HepG2 (cell line): Measurements from ENCODE around the gene ZBTB7C. TPM values are rescaled to one million over a fixed set of nuclear protein-coding genes. Genes with fewer than 3 reads are reported as not detected.

Experiments
- CSRNP1 ChIP-seq: sonication (generic); formaldehyde crosslinking; IDR thresholded peaks from 2 replicates; pipeline ENCODE4 v1.8.1; 2023; ENCODE audit warnings: mild to moderate bottlenecking, missing genetic modification reagents
- DMTF1 ChIP-seq: sonication (generic); formaldehyde crosslinking; IDR thresholded peaks from 2 replicates; pipeline ENCODE4 v1.4.0; 2020; ENCODE audit warnings: mild to moderate bottlenecking, missing genetic modification reagents
- HIC2 ChIP-seq: sonication (generic); formaldehyde crosslinking; IDR thresholded peaks from 2 replicates; pipeline ENCODE4 v1.9.0; 2022; ENCODE audit warnings: low read depth, missing genetic modification reagents
- HOMEZ ChIP-seq: IDR thresholded peaks from 2 replicates; pipeline ENCODE4 v1.6.1; 2016; ENCODE audit warnings: low read depth
- MAX ChIP-seq: IDR thresholded peaks from 2 replicates; pipeline ENCODE4 v1.6.1; 2012; ENCODE audit warnings: inconsistent platforms
- PBX2 ChIP-seq: IDR thresholded peaks from 2 replicates; pipeline ENCODE4 v1.6.1; 2016; ENCODE audit warnings: control low read depth
- UBTF ChIP-seq: sonication (generic); formaldehyde crosslinking; IDR thresholded peaks from 2 replicates; pipeline ENCODE4 v1.4.0; 2020; ENCODE audit warnings: mild to moderate bottlenecking, missing genetic modification reagents
- ZNF232 ChIP-seq: sonication (generic); formaldehyde crosslinking; IDR thresholded peaks from 2 replicates; pipeline ENCODE4 v1.4.0; 2020; ENCODE audit warnings: missing genetic modification reagents, borderline replicate concordance
- ZNF354B ChIP-seq: sonication (generic); formaldehyde crosslinking; IDR thresholded peaks from 2 replicates; pipeline ENCODE4 v1.8.0; 2022; ENCODE audit warnings: mild to moderate bottlenecking, missing genetic modification reagents
- ZXDC ChIP-seq: sonication (generic); formaldehyde crosslinking; IDR thresholded peaks from 2 replicates; pipeline ENCODE4 v1.5.0; 2020; ENCODE audit warnings: mild to moderate bottlenecking, missing genetic modification reagents
- polyA plus RNA-seq, 8 experiments: library from polyadenylated mRNA; depleted of rRNA in 3 of 8; stranded (reverse) in 7 of 8; unstranded in 1 of 8; fragments of >200 nt; fragmentation: Illumina TruSeq in 4 of 8; extraction: Trizol in 4 of 8; gene quantifications; 2 replicates each; pipeline versions ENCODE4 v1.2.1 to v1.2.3, GENCODE V29; 2011 to 2016; ENCODE audit warnings: low read depth in 4 of 8, missing spikeins in 1 of 8, mixed read lengths in 1 of 8; ENCODE audit not compliant: insufficient read depth in 1 of 8
- total RNA-seq, 5 experiments: library from RNA; depleted of rRNA; stranded (reverse); fragments of >200 nt; fragmentation: Illumina TruSeq; extraction: Trizol; gene quantifications; 2 replicates each; pipeline ENCODE4 v1.2.3, GENCODE V29; 2016; ENCODE audit warnings: low read depth in 1 of 5

ZBTB7C gene
- total and polyA plus RNA-seq, 2 of the 13 experiments (the other 11 are each of a cell fraction or from before 2014, with no cell fraction given), result 0.01 to 0.04 TPM

GRCh38 chr18:48408727-48409590 lies at the start of gene ZBTB7C (continued):
- TF ChIP-seq ZXDC (CRISPR knock-in tag) (no peak), DMTF1 (CRISPR knock-in tag) (no peak), ZNF354B (CRISPR knock-in tag) (no peak), ZNF232 (no peak), HIC2 (CRISPR knock-in tag) (no peak), PBX2 (CRISPR knock-in tag) (no peak), CSRNP1 (CRISPR knock-in tag) (no peak), HOMEZ (no peak), UBTF (CRISPR knock-in tag) (peak; percentile 7; the same call in 1 of the 2 replicates), MAX (peak; percentile 19; the same call in 1 of the 2 replicates)
